Measurements from ENCODE around the gene GPC6. TPM values are rescaled to one million over a fixed set of nuclear protein-coding genes. Genes with fewer than 3 reads are reported as not detected.

The GPC6 gene
- total RNA-seq, 1 experiment from 2014 or later = 0.22 TPM

GRCh38 chr13:93927431-93927830 lies 700.8 kb downstream of the GPC6 start:
- no peak for DNase-seq (ENCODE audit: low read depth, low spot score)
- ChIA-PET POLR2A (no interaction called here), RAD21 (ENCODE audit: low non-redundant PET in 1 of 2, low total read pairs in 2 of 2, uncharacterized antibody in 2 of 2, unreplicated experiment in 2 of 2) (no interaction called here), CTCF (no interaction called here)
- no peak overlapping the region for H3K9ac ChIP-seq (ENCODE audit: low read length)
- no peaks in the 10 kb centered on the region for H3K36me3 ChIP-seq (ENCODE audit: control insufficient read depth in 1 of 2, insufficient read depth in 2 of 2, low read length in 2 of 2)
- no TSS peak for BruUV-seq (replicated peaks)
- H3K9me2 ChIP-seq (ENCODE audit: insufficient read depth) = no peaks in the 10 kb centered on the region
- no peak overlapping the region for H2AFZ ChIP-seq (ENCODE audit: low read depth, low read length, poor library complexity, severe bottlenecking)
- H3K4me3 ChIP-seq (replicated peaks in 1 of 2; ENCODE audit: low read depth in 1 of 2, low read length in 2 of 2) = no peak overlapping the region
- no peaks in the 10 kb centered on the region for H4K20me1 ChIP-seq (ENCODE audit: insufficient read depth)
- no peak overlapping the region for H3K27ac ChIP-seq (ENCODE audit: low read depth, low read length)
- no peaks in the 10 kb centered on the region for H3K79me2 ChIP-seq (ENCODE audit: insufficient read depth, low read length)
- no peak overlapping the region for H3K4me2 ChIP-seq (ENCODE audit: low read length)
- ATAC-seq = no peak
- no peaks in the 10 kb centered on the region for H3K27me3 ChIP-seq (ENCODE audit: insufficient read depth, low read length)
- TF ChIP-seq POLR2A (IDR thresholded peaks at IDR 0.05; ENCODE audit: borderline replicate concordance, extremely low read depth, insufficient read depth, insufficient read length) = no peak
- no peak for TF ChIP-seq SRF (IDR thresholded peaks at IDR 0.05; ENCODE audit: low read depth)
- TF ChIP-seq RAD21 (IDR thresholded peaks at IDR 0.05; ENCODE audit: low read depth) = no peak
- TF ChIP-seq SP1 (IDR thresholded peaks at IDR 0.05; ENCODE audit: low read depth) = no peak
- TF ChIP-seq CBX3 (IDR thresholded peaks at IDR 0.05; ENCODE audit: low read depth) = no peak
- TF ChIP-seq, protein P1, sequence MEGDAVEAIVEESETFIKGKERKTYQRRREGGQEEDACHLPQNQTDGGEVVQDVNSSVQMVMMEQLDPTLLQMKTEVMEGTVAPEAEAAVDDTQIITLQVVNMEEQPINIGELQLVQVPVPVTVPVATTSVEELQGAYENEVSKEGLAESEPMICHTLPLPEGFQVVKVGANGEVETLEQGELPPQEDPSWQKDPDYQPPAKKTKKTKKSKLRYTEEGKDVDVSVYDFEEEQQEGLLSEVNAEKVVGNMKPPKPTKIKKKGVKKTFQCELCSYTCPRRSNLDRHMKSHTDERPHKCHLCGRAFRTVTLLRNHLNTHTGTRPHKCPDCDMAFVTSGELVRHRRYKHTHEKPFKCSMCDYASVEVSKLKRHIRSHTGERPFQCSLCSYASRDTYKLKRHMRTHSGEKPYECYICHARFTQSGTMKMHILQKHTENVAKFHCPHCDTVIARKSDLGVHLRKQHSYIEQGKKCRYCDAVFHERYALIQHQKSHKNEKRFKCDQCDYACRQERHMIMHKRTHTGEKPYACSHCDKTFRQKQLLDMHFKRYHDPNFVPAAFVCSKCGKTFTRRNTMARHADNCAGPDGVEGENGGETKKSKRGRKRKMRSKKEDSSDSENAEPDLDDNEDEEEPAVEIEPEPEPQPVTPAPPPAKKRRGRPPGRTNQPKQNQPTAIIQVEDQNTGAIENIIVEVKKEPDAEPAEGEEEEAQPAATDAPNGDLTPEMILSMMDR (IDR thresholded peaks at IDR 0.05 in 2 of 3, conservative IDR thresholded peaks at IDR 0.05 in 1 of 3; ENCODE audit: borderline replicate concordance in 1 of 3, insufficient read depth in 1 of 3, low read depth in 2 of 3, low read length in 2 of 3) = no peak
- no peak for TF ChIP-seq ZFX (IDR thresholded peaks at IDR 0.05)
- intact Hi-C loops (cut with micrococcal nuclease) = no loop called here
- peaks cover 14 to 17% of the 10 kb centered on the region in 2 experiments; a peak in 2 of 4 replicates for H3K9me3 ChIP-seq (ENCODE audit: control insufficient read depth in 1 of 2, insufficient read depth in 1 of 2, low read depth in 1 of 2, low read length in 2 of 2)
- no peaks in the 10 kb centered on the region for H3K4me1 ChIP-seq (ENCODE audit: control insufficient read depth in 1 of 2, insufficient read depth in 2 of 2, low read length in 2 of 2)

- H3K9me3 ChIP-seq (ENCODE audit: control insufficient read depth in 1 of 2, insufficient read depth in 1 of 2, low read depth in 1 of 2, low read length in 2 of 2) = peaks cover 4 to 7% of the 10 kb centered on the region in 2 experiments; a peak in 2 of 4 replicates
- no peaks in the 10 kb centered on the region for H3K36me3 ChIP-seq (ENCODE audit: control insufficient read depth in 1 of 2, insufficient read depth in 2 of 2, low read length in 2 of 2)
- CTCF ChIA-PET = no interaction called here
- H3K27ac ChIP-seq (ENCODE audit: low read depth, low read length) = no peak overlapping the region
- H2AFZ ChIP-seq (ENCODE audit: low read depth, low read length, poor library complexity, severe bottlenecking) = no peak overlapping the region
- no peak overlapping the region for H3K9ac ChIP-seq (ENCODE audit: low read length)
- RAD21 ChIA-PET (ENCODE audit: low non-redundant PET in 1 of 2, low total read pairs in 2 of 2, uncharacterized antibody in 2 of 2, unreplicated experiment in 2 of 2) = no interaction called here
- intact Hi-C loops (cut with micrococcal nuclease) = no loop called here
- TF ChIP-seq RAD21 (IDR thresholded peaks at IDR 0.05; ENCODE audit: low read depth) = no peak
- TF ChIP-seq EGR1 (IDR thresholded peaks at IDR 0.05; ENCODE audit: low read depth) = no peak
- no peak for TF ChIP-seq ATF3 (IDR thresholded peaks at IDR 0.05)
- no peak for TF ChIP-seq ZBTB33 (IDR thresholded peaks at IDR 0.05; ENCODE audit: extremely low read depth, insufficient replicate concordance, low read length)
- no peak for TF ChIP-seq YY1 (IDR thresholded peaks at IDR 0.05; ENCODE audit: extremely low read depth, insufficient replicate concordance, low read depth, low read length)
- ATAC-seq = no peak
- no peak overlapping the region for H3K4me3 ChIP-seq (replicated peaks in 1 of 2; ENCODE audit: low read depth in 1 of 2, low read length in 2 of 2)
- no peaks in the 10 kb centered on the region for H3K79me2 ChIP-seq (ENCODE audit: insufficient read depth, low read length)
- BruUV-seq (replicated peaks) = no TSS peak
- no peaks in the 10 kb centered on the region for H4K20me1 ChIP-seq (ENCODE audit: insufficient read depth)
- H3K4me1 ChIP-seq (ENCODE audit: control insufficient read depth in 1 of 2, insufficient read depth in 2 of 2, low read length in 2 of 2) = no peaks in the 10 kb centered on the region
- POLR2A ChIA-PET = no interaction called here
- DNase-seq (ENCODE audit: low read depth, low spot score) = no peak
- H3K9me2 ChIP-seq (ENCODE audit: insufficient read depth) = no peaks in the 10 kb centered on the region
- no peak overlapping the region for H3K4me2 ChIP-seq (ENCODE audit: low read length)
- H3K27me3 ChIP-seq (ENCODE audit: insufficient read depth, low read length) = no peaks in the 10 kb centered on the region
Observed at GRCh38 chr13:93932901-93933300, 706.3 kb downstream of the GPC6 start.
